GM19467 (cell line): ENCODE measurements around the gene TRIM14.
A peak's percentile ranks its signal among the peaks of the same experiment; 100 is the strongest.
"Not testable (repeated sequence)": the region's sequence is repeated elsewhere in the genome, so short reads cannot be mapped to it uniquely, and the experiment has no call there.

Experiments
- ATAC-seq: cut with Tn5 transposase; IDR thresholded peaks from one replicate; pipeline ENCODE4 v1.9.1; 2021; ENCODE audit warnings: mild to moderate bottlenecking, moderate library complexity; ENCODE audit not compliant: unreplicated experiment

The TRIM14 gene

DNA sequence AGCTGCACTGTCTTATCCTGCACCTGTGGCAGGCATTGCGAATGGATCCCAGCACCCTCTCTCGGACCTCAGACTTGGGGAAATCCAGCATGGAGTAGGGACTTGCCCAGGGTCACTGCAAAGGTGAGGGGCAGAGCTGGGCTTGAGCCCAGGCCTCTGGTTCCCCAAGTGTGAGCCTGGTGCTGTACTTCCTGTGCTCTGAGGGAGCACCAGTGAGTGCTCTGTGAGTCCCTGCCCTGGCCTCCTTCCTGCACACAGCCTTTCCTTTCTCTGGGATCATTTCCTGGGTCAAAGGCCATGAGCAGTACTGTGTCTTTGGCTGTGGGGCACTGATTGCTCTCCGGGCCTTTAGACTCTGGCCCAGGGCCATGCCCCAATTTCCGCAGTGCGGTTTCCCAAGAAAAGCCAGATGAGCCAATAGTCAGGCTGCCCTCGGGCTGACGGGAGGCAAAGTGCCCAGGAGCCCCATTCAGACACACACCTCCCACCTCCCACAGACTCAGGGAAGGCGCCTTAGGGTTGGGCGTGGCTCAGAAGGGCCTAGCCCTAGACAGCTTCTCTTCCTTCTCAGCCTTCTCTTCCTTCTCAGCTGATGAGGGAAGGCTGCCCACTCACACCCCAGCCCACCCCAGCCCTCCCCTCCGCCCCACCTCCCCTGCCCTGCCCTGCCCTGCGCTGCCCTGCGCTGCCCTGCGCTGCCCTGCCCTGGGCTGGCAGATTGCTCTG, 23.3 kb upstream of the TRIM14 start:
- ATAC-seq: no peak

DNA sequence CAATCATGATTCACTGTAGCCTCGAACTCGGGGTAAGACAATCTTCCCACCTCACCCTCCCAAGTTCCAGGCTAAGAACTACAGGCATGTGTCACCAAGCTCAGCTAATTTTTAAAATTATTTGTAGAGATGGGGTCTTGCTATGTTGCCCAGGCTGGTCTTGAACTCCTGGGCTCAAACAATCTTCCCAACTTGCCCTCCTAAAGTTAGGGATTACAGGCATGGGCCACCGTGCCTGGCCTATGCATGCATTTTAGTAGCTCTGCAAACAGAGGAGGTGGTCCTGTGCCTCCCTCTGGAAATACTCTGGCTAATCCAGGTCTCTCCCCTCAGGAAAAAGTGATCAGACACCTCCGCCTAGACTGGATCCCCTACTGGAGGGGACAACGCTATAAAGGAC, 21.5 kb upstream of the TRIM14 start:
- ATAC-seq: no peak

DNA sequence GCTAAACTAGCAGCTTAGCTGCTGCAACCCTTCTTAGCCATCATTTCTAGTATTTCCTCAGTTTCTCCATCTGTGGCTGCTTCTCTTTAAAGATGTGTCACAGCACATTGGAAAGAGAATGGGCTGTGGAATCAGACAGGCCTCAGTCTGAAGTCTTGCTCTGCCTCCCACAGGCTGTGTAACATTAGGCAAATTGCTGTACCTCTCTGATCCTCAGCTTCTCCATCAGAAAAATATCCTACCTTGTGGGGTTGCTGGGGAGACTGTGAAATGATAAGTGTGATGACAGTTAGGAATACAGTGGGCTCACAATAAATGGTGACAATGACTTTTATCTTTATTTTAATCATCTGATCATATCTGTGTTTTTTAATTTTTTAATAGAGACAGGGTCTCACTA, 17.5 kb upstream of the TRIM14 start:
- no peak for ATAC-seq

DNA sequence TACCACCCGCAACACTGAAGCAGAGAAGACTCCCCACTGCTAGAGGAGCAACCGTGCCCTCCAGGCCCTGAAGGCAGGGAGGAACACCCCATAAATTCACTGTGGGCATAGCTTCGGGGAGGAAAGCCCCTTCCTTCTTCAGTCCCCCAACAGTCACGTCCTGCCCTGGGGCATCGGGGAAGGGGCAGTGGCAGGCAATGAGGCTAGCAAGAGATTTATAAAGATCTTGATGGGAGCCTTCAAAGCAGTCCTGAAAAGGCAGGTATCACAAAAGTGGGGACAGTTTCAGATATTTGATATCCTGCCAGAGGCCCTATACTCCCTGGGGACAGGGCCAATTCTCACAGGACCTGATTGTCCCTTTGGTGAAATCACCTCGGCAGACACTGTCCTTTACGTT, 16.9 kb upstream of the TRIM14 start:
- ATAC-seq: no peak

DNA sequence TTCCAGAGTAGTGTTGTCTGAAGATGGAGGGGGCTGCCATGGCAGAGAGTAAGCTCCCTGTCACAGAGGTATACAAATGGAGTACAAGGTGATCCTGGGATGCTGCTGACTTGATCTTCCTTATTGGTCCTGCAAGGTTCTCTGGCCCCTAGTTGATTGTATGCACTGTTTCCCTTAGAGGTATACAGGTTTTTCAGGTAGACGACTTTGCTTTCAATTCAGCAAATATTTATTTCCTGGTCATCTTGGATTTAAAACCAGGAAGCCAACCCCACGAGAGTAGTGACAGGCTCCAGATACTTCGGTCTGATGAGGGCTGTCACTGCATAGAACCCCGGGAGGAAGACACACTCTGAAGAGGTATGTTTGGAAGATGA, 16.5 kb upstream of the TRIM14 start:
- ATAC-seq: no peak

DNA sequence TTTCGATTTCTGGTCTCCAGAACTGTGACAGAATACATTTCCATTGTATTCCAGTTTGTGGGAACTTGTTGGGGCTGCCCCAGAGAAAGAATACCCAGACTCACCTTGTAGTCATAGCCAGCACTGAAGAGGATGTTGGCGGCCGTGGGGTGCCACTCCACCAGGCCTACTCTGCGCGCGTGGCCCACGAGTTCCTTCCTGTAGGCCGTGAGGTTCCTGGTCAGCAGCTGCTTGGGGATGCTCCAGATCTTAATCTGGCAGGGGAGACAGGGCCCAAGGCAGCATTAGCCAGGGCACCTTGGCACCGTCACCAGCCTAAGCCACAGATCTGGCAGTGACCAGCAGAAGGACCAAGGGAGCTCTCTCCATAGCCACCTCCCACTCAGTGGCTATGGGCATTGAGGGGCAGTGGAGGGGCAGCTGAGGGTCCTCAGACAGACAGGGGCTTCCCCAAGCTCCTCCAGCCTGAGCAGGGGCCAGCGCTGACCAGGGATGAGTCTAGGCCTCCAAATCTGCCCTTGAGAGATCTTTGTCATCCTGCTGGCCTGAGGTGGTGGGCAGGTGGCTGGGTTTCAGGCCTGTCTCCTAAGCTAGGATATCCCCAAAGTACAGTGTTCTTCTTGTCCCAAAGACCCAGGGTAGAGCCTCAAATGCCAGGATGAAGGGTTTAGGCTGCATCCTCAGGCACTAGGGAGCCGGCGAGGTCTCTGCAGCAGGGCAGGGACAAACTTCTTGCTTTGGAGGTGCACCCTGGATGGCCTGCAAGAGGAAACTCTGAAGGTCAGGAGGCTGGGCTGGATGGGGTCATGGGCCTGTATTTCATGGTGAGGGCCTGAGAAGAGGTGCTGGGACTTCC, 15.9 kb upstream of the TRIM14 start:
- no peak for ATAC-seq

DNA sequence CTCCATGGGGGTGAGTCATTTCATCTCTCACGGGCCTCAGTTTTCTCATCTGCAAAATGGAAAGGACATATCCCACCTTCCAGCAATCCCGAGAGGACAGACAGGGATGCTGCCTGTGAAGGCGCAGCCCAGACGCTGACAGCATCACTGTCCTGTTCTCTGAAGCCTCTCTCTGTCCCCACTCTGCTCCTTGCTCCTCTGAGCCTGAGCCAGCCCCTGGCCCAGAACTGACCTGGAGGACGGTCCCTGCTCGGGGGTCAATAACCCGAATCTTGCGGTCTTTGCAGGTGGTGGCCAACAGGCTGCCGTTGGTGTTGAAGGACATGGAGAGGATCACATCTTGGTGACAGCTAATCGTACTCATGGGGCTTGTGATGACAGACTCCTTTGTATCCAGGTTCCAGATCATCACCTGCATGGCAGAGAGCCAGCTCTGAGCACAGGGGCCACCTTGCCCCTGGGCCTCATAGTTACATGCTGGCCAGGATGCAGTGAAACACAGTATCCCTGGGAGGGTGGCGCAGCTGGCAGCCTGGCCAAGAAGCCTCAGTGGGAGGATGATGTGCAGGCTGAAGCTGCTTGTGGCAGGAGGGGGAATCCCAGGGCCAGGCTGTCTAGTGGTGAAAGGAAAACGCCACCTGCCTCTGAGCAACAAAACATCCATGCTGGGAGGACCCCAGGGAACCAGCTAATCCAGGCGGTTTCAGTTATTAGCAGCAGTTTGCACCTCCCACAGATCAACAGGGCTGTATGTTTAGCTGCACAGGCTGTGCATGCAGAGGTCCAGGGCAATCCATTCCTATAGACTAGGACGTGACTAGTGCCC, 14.0 kb upstream of the TRIM14 start:
- no peak for ATAC-seq

DNA sequence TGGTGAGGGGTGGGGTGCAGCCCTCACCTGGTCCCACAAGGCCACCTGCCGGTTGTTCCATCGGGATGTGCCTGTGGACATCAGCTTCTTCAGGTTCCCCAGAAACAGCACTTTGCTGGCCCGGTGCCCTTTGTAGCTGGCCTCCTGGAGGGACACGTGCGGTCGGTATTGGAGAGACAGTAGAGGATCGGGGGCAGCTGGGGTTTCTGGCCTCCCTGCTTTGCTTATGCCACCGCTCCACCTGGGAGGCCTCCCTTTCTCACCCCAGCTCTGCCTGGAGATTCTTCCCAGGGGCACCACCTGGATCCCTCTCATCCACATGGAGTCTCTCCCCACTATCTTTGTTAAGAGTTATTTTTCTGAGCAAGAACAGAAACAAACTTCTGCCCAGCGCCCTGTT, 13.1 kb upstream of the TRIM14 start:
- no peak for ATAC-seq

DNA sequence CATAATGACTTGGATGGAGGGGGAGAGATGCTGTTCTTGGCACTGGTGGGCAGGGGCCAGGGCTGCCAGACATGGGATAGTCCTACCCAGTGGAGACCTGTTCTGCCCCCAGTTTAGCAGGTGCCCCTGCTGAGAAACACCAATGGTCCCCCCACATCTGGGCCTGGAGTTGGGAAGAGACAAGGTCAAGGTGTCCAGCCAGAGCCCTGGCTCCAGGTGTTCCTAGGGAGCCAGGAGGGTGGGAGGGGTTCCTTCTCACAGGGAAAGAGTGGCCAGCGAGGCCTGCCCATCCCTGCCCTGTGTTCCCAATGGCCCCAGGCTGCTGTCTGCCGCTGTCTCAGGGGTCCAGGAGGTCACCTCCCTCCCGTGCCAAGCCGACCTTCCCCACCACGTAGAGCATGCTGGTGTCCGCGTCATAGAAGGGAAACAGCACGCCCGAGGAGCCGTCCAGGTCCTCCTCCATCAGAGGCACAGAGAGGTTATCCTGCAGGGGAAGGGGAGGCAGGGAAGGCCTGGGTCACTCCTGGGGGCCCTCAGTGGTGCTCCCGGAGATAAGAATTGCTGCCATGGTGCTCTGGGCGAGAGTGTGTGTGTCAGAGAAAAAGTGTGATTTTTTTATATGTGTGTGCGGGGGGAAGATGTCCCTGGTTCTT, 11.7 kb upstream of the TRIM14 start:
- no peak for ATAC-seq

DNA sequence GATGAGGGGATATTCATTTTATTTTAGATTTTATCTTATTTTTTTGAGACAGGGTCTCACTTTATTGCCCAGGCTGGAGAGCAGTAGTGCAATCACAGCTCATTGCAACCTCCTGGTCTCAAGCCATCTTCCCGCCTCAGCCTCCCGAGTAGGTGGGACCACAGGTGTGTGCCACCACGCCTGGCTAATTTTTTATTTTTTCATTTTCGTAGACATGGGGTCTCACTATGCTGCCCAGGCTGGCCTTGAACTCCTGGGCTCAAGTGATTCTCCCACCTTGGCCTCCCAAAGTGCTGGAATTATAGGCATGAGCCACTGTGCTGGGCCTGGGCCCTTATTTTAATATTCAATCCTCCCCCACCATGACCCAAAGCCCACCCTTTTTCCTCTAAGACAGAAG, 11.0 kb upstream of the TRIM14 start:
- ATAC-seq: not testable (repeated sequence)

DNA sequence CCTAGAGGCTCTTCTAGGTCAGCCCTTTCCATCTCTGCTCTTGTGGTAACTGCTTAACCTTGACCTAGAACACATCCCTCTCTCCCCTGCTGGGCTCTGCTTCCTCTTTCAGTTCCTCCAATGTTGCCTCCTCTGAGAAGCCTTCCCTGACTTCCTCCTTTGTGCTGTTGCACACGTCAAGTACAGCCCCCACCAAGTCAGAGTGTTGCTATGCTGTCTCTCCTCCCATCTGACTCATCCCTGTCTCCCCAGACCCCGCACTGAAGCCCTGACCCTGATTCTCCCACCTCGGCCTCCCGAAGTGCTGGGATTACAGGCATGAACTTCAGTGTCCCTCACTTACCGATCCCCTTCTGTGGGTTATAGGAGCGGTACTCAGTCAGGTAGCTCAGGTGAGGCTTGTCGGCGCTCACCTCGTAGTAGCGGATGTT, 10.4 kb upstream of the TRIM14 start:
- peak; percentile 81 for ATAC-seq

DNA sequence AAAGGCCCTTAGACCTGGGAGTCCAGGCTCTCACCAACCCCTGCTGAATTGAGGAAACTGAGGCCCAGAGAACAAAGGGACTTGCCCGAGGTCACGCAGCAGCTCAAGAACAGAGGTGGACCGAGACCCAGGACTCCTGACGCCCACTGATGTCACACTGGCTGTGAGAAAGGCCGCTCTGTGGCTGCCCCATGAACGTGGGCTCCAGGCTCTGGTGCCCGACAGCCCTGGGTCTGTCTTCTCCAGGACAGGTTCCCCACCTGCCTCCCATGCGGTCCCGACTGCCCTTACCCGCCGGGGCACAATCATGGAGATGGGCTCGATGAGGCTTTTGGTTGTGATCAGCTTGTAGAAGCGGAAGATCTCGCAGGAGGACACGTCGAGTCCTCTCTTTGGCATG, 9.3 kb upstream of the TRIM14 start:
- ATAC-seq: no peak

DNA sequence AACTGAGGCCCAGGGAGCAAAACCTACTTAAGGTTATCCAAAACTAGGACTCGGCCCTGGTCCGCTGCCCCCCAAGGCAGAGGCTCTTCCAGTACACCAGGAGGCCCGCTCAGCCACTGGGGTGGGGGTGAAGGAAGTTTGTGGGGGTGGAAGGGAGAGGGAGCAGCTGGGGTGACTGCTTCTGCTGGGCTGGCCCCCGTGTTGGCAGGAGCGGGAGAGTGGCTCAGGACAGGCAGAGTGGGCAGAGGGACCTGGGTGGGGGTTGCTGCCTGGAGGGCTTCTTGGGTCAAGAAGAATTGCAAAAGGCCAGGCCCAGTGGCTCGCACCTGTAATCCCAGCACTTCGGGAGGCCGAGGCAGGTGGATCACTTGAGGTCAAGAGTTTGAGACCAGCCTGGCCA, 8.2 kb upstream of the TRIM14 start:
- no peak for ATAC-seq

DNA sequence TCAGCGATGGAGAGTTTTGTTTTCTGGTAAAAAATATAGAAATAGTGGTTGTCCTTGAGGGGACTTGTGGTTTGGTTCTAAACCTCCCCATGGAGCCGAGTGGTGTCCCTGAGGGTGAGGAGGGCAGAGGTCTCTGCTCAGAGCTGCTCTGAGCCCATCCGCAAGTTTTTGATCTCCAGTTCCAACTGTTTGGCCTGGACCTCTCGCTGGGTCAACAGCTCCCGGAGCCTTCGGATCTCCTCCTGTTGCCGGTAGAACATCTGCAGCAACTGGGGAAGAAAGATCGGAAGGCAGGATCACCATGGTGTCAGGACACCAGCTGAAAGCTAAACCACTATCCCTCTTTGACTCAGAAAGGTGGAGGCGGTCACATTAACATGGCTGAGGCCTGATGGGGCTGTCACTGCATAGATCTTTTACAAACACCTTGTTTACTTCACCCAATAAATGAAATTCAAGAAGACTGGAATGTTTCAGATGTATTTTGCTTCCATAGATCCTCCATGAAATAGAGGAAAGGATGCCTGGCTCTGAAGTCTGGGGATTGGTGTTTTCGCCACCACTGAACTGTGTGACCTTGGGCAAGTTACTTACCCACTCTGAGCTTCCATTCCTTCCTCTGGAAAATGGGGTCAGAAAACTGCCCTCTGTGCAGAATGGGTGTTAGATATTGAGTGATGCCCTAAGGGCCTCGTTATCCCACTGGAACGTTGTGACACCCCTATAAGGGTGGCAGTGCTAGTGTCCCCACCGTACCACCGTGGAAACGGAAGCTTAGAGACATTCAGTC, 5.8 kb upstream of the TRIM14 start:
- ATAC-seq: no peak

DNA sequence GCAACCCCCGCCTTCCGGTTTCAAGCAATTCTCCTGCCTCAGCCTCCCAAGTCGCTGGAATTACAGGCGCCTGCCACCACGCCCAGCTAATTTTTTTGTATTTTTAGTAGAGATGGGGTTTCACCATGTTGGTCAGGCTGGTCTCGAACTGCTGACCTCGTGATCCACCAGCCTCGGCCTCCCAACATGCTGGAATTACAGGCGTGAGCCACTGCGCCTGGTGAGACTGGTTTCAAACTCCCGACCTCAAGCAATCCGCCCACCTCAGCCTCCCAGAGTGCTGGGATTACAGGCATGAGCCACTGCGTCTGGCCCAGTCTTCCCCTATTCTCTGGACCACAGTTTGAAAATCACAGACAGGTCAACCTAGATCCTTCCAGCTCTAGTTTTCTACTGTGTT, 5.1 kb upstream of the TRIM14 start:
- not testable (repeated sequence) for ATAC-seq

DNA sequence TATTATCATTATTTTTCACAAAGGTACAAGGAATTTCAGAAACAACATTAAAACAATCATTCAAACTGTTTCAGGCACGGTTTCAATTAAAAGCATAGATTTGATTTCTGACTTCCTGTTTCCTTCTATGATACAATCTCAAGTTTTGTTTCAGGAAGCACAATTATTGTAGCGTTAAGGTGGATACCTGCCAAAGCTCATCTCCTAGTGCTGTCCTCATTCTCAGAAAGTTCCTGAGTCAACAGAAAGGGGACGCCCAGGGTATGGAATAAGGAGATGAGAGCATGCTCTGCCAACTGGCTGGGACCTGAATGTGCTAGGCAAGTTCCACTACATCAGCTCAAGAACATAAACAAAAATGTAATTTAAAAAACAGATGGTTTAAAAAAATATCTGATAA, 2.0 kb upstream of the TRIM14 start:
- ATAC-seq: no peak

DNA sequence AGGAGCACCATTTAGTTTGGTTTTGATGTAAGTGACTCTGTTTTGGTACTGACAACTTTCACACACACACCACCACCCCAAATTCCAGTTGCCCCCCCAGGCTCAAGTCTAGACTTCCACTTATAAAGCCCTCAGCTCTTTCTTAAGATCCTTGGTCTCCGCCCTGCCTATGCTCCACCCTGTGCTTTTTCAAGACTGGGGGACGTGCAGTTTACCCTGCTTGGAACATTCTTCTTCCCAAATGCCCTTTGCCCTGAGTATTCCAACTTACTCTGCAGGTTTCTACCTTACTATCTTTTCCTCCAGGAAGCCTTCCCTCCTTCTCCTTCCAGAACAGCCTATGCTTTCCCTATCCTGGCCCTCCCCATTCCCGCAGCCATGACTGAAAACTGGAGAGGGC, 1.5 kb upstream of the TRIM14 start:
- no peak for ATAC-seq

DNA sequence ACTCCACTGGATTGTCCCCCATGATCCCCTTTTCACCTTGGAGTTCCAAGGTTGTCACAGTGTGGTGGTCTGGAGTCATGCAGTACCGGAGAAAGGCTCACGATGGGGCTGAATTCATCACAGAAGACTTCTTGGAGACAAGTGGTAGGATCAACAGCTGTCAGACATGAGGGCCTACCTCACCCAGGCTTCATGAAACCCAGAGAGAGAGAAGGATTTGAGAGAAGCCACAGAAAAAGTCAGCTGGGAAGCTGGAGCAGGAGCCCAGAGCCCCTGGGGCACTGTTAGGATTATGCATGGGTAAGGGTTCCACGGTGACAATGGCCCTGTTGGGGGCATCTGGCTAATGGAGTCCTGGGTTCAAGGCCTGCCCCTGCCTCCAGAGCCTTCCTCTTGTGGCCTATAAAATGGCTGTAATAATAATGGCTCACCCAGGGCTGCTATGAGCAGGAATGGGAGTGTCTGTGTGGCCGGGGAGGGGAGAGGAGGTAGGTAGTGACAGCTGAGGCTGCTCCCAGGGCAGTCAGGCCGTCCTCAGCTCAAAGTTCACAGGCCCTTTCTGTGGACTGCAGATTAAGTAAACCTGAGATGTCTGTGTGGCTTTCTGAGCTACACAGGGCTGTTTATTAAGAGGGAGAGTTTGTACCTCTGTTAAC, 910 bp downstream of the TRIM14 start:
- peak; percentile 34 for ATAC-seq

DNA sequence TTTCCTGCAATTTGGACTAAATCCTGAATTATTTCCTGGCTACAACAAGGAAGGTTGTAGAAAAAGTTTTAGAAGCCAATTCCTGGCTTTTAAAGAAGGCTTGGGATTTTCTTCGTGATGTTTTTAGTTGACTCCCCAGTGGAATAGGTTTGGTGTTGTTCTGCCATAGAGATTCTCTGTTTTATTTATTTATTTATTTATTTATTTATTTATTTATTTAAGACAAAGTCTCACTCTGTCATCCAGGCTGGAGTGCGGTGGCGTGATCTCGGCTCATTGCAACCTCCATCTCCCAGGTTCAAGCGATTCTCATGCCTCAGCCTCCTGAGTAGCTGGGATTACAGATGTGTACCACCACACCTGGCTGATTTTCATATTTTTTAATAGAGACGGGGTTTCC, 1.9 kb downstream of the TRIM14 start:
- ATAC-seq: not testable (repeated sequence)

DNA sequence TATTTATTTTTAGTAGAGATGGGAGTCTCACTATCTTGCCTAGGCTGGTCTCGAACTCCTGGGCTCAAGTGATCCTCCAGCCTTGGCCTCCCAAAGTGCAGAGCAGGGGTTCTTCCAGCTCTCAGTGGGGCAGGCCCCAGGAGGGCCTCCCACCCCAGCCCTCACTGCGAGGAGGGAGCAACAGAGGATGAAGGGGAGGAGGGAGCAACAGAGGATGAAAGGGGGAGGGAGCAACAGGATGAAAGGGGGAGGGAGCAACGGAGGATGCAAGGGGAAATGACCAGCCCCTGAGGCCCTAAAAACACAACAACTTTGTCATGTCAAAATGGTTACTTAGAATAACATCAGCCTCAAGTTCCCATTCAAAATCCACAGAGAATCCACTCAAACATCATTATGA, 10.0 kb downstream of the TRIM14 start:
- ATAC-seq: no peak
